Endothelial cell (in vitro differentiated cells): ENCODE measurements around the gene ARHGAP20. TPM values are rescaled to one million over a fixed set of nuclear protein-coding genes. Genes with fewer than 3 reads are reported as not detected.

Experiments
- DNase-seq: peaks from one replicate; pipeline ENCODE4 v3.0.0; 2021; ENCODE audit warnings: low spot score
- H3K27ac Mint-ChIP-seq: one replicate; pipeline ENCODE4 v1.8.0; 2021; ENCODE audit warnings: mixed read lengths, inconsistent platforms; ENCODE audit not compliant: unreplicated experiment
- H3K27me3 Mint-ChIP-seq: one replicate; pipeline ENCODE4 v1.8.0; 2021; ENCODE audit warnings: mild to moderate bottlenecking, moderate library complexity, mixed read lengths, inconsistent platforms; ENCODE audit not compliant: unreplicated experiment
- H3K36me3 Mint-ChIP-seq: one replicate; pipeline ENCODE4 v1.8.0; 2021; ENCODE audit warnings: mild to moderate bottlenecking, low read depth, mixed read lengths, inconsistent platforms; ENCODE audit not compliant: unreplicated experiment
- H3K4me1 Mint-ChIP-seq: one replicate; pipeline ENCODE4 v1.8.0; 2021; ENCODE audit warnings: mild to moderate bottlenecking, mixed read lengths, inconsistent platforms; ENCODE audit not compliant: unreplicated experiment
- H3K4me3 Mint-ChIP-seq: one replicate; pipeline ENCODE4 v1.8.0; 2021; ENCODE audit warnings: mild to moderate bottlenecking, mixed read lengths, inconsistent platforms; ENCODE audit not compliant: unreplicated experiment
- H3K9me3 Mint-ChIP-seq: one replicate; pipeline ENCODE4 v1.8.0; 2021; ENCODE audit warnings: mixed read lengths, inconsistent platforms; ENCODE audit not compliant: unreplicated experiment
- total RNA-seq: library from RNA; stranded (reverse); fragmentation: NEBNext Ultra II Directional; extraction: Animal tissue kit (Norgen Biotek cat#: 25700); gene quantifications from one replicate; pipeline ENCODE4 v1.2.1, GENCODE V29; 2021; ENCODE audit not compliant: unreplicated experiment
- TF ChIP-seq, protein P1 (sequence below): fragments of 200-600 bp; sonication (generic); IDR thresholded peaks from one replicate; pipeline ENCODE4 v1.5.0; 2021; ENCODE audit warnings: antibody characterized with exemption; ENCODE audit not compliant: unreplicated experiment

Gene ARHGAP20
- total RNA-seq, 1 donor from 2014 or later, result 0.36 TPM

GRCh38 chr11:110614031-110614430 lies 98.2 kb downstream of the ARHGAP20 start:
- no peaks in the 10 kb centered on the region for H3K27me3 Mint-ChIP-seq
- no peaks in the 10 kb centered on the region for H3K36me3 Mint-ChIP-seq
- TF ChIP-seq, protein P1, sequence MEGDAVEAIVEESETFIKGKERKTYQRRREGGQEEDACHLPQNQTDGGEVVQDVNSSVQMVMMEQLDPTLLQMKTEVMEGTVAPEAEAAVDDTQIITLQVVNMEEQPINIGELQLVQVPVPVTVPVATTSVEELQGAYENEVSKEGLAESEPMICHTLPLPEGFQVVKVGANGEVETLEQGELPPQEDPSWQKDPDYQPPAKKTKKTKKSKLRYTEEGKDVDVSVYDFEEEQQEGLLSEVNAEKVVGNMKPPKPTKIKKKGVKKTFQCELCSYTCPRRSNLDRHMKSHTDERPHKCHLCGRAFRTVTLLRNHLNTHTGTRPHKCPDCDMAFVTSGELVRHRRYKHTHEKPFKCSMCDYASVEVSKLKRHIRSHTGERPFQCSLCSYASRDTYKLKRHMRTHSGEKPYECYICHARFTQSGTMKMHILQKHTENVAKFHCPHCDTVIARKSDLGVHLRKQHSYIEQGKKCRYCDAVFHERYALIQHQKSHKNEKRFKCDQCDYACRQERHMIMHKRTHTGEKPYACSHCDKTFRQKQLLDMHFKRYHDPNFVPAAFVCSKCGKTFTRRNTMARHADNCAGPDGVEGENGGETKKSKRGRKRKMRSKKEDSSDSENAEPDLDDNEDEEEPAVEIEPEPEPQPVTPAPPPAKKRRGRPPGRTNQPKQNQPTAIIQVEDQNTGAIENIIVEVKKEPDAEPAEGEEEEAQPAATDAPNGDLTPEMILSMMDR, result no peak
- no peaks in the 10 kb centered on the region for H3K4me1 Mint-ChIP-seq
- no peak overlapping the region for H3K4me3 Mint-ChIP-seq
- no peak for DNase-seq
- H3K9me3 Mint-ChIP-seq, result no peaks in the 10 kb centered on the region
- no peak overlapping the region for H3K27ac Mint-ChIP-seq

DNA sequence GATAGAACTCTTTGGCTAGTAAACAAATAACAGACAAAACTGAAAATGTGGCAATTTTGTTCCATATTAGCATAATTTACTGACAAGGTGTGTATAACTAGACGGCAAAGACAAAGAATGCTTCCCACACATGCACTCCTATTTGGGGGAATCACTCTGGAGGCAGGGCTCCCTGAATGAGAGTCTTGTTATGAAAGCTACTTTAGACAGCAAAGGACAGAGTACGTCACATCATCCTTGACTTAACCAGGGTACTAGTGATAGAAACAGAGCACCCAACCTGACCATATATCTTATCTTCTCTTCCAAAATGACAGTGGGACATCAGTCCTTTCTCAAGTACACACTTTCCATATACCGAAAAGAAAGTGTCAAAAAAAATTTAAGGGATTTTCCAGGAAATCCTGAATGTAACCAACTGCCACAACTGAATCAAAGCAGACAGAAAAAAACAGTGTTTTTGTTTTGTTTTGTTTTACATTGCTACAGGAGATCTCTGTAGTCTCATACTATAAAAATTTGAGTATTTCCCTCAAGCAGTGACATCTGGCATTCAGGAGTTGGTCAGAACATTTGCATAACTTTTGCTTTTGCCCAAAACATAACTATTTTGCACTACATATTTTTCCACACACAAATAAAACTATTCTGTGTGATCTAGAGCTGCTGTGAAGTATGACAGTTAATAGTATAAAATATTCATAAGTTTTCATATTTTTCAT lies 98.9 kb downstream of the ARHGAP20 start:
- H3K9me3 Mint-ChIP-seq, result no peaks in the 10 kb centered on the region
- H3K36me3 Mint-ChIP-seq, result no peaks in the 10 kb centered on the region
- no peak overlapping the region for H3K4me3 Mint-ChIP-seq
- no peaks in the 10 kb centered on the region for H3K27me3 Mint-ChIP-seq
- TF ChIP-seq, protein P1, result no peak
- H3K27ac Mint-ChIP-seq, result no peak overlapping the region
- DNase-seq, result no peak
- no peaks in the 10 kb centered on the region for H3K4me1 Mint-ChIP-seq

- DNase-seq, result no peak
- TF ChIP-seq, protein P1, result no peak
- H3K27me3 Mint-ChIP-seq, result no peaks in the 10 kb centered on the region
Observed at GRCh38 chr11:110606415-110606814, 105.8 kb downstream of the ARHGAP20 start.

DNA sequence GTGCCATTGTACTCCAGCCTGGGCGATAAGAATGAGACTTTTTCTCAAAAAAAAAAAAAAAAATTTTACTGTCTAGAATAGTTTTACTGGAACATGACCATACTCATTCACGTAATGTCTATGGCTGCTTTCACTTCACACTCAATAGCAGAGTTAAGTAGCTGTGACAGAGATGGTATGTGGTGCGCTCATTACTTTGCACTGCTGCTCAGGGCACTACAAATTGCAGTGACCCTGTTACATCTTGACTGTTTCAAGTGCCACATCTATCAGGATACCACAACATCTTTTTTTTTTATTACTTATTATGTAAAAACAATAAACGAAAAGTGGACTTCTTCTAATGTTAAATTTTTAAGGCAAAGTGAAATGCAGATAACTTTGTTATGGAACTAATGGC lies 110.3 kb downstream of the ARHGAP20 start:
- H3K4me3 Mint-ChIP-seq, result no peak overlapping the region
- no peaks in the 10 kb centered on the region for H3K9me3 Mint-ChIP-seq
- no peaks in the 10 kb centered on the region for H3K4me1 Mint-ChIP-seq
- TF ChIP-seq, protein P1, result no peak
- H3K27me3 Mint-ChIP-seq, result peaks cover 2% of the 10 kb centered on the region
- H3K36me3 Mint-ChIP-seq, result no peaks in the 10 kb centered on the region
- H3K27ac Mint-ChIP-seq, result no peak overlapping the region
- no peak for DNase-seq

More at GRCh38 chr11:110606415-110606814, 105.8 kb downstream of the ARHGAP20 start:
- H3K9me3 Mint-ChIP-seq, result no peaks in the 10 kb centered on the region
- H3K36me3 Mint-ChIP-seq, result no peaks in the 10 kb centered on the region
- no peak overlapping the region for H3K27ac Mint-ChIP-seq
- no peak overlapping the region for H3K4me3 Mint-ChIP-seq
- H3K4me1 Mint-ChIP-seq, result no peaks in the 10 kb centered on the region

- Mint-ChIP-seq H3K27me3 (peaks cover 3% of the 10 kb centered on the region), H3K36me3 (no peaks in the 10 kb centered on the region), H3K4me1 (no peaks in the 10 kb centered on the region), H3K27ac (no peak overlapping the region), H3K4me3 (no peak overlapping the region), H3K9me3 (no peaks in the 10 kb centered on the region)
- DNase-seq, result no peak
- TF ChIP-seq, protein P1, result no peak
Observed at GRCh38 chr11:110600322-110600721, 111.9 kb downstream of the ARHGAP20 start.
